ENCODE measurements around the gene SUSD1.

The SUSD1 gene

GRCh38 chr9:112094948-112095681 is 80.0 kb downstream of the SUSD1 start:
- DNase-seq (ENCODE audit: low read depth, low spot score) = no peak
- in situ Hi-C loops (cut with HindIII; ENCODE audit: low sequenced_read_pairs) = no loop called here
- TF ChIP-seq CTCF (IDR thresholded peaks at IDR 0.05; ENCODE audit: low read depth, low read length) = no peak
- no peak overlapping the region for H3K4me3 ChIP-seq (ENCODE audit: low read depth, low read length)

- in situ Hi-C loops (cut with HindIII; ENCODE audit: low sequenced_read_pairs) = no loop called here
- no peak for DNase-seq (ENCODE audit: low read depth, low spot score)
- TF ChIP-seq CTCF (IDR thresholded peaks at IDR 0.05; ENCODE audit: low read depth, low read length) = no peak
- no peak overlapping the region for H3K4me3 ChIP-seq (ENCODE audit: low read depth, low read length)
Observed at GRCh38 chr9:112094241-112094640, 80.9 kb downstream of the SUSD1 start.

- DNase-seq (ENCODE audit: low read depth, low spot score) = no peak
- no peak overlapping the region for H3K4me3 ChIP-seq (ENCODE audit: low read depth, low read length)
- in situ Hi-C loops (cut with HindIII; ENCODE audit: low sequenced_read_pairs) = no loop called here
- TF ChIP-seq CTCF (IDR thresholded peaks at IDR 0.05; ENCODE audit: low read depth, low read length) = no peak
Observed at GRCh38 chr9:112093870-112094216, 81.3 kb downstream of the SUSD1 start.

GRCh38 chr9:112093147-112093869 is 81.8 kb downstream of the SUSD1 start:
- no peak overlapping the region for H3K4me3 ChIP-seq (ENCODE audit: low read depth, low read length)
- in situ Hi-C loops (cut with HindIII; ENCODE audit: low sequenced_read_pairs) = no loop called here
- DNase-seq (ENCODE audit: low read depth, low spot score) = no peak
- no peak for TF ChIP-seq CTCF (IDR thresholded peaks at IDR 0.05; ENCODE audit: low read depth, low read length)

GRCh38 chr9:112091810-112092209 is 83.3 kb downstream of the SUSD1 start:
- in situ Hi-C loops (cut with HindIII; ENCODE audit: low sequenced_read_pairs) = no loop called here
- H3K4me3 ChIP-seq (ENCODE audit: low read depth, low read length) = no peak overlapping the region
- DNase-seq (ENCODE audit: low read depth, low spot score) = peak; percentile 19
- peak; percentile 58 for TF ChIP-seq CTCF (IDR thresholded peaks at IDR 0.05; ENCODE audit: low read depth, low read length)

- H3K4me3 ChIP-seq (ENCODE audit: low read depth, low read length) = no peak overlapping the region
- no peak for TF ChIP-seq CTCF (IDR thresholded peaks at IDR 0.05; ENCODE audit: low read depth, low read length)
- in situ Hi-C loops (cut with HindIII; ENCODE audit: low sequenced_read_pairs) = no loop called here
- no peak for DNase-seq (ENCODE audit: low read depth, low spot score)
Observed at GRCh38 chr9:112087506-112087905, 87.6 kb downstream of the SUSD1 start.
